Activated naive CD4-positive, alpha-beta T cell treated with anti-CD3 and anti-CD28 coated beads for 36 hours (primary cell): ENCODE measurements around the gene TBC1D2. TPM values are rescaled to one million over a fixed set of nuclear protein-coding genes. Genes with fewer than 3 reads are reported as not detected.
"Not testable (repeated sequence)": the region's sequence is repeated elsewhere in the genome, so short reads cannot be mapped to it uniquely, and the experiment has no call there.

Source experiments
- CTCF ChIA-PET: fragments of 350-600 bp; sonication (Branson Sonifier 250); formaldehyde crosslinking; loops from one replicate; lab custom pipeline; 2021; ENCODE audit warnings: antibody characterized with exemption; lab: Charles Lee
- DNase-seq: peaks from one replicate; pipeline ENCODE4 v3.0.0-alpha.2; 2020
- H3K27ac Mint-ChIP-seq: one replicate; pipeline ENCODE4 v1.8.0; 2021; ENCODE audit warnings: mild to moderate bottlenecking, mixed read lengths
- H3K27me3 Mint-ChIP-seq: one replicate; pipeline ENCODE4 v1.8.0; 2021; ENCODE audit warnings: low read depth, mixed read lengths
- H3K36me3 Mint-ChIP-seq: one replicate; pipeline ENCODE4 v1.8.0; 2021; ENCODE audit warnings: low read depth, mixed read lengths
- H3K4me1 Mint-ChIP-seq: one replicate; pipeline ENCODE4 v1.8.0; 2021; ENCODE audit warnings: low read depth, mixed read lengths
- H3K4me3 Mint-ChIP-seq: one replicate; pipeline ENCODE4 v1.8.0; 2021; ENCODE audit warnings: mild to moderate bottlenecking, moderate library complexity, mixed read lengths
- H3K9me3 Mint-ChIP-seq: one replicate; pipeline ENCODE4 v1.8.0; 2021; ENCODE audit warnings: mixed read lengths
- intact Hi-C: fragments of 100-400 bp; cut with micrococcal nuclease; formaldehyde crosslinking; loops from one replicate; pipeline ENCODE4 v1.15.1; 2023
- total RNA-seq, 2 experiments: library from RNA; stranded (reverse); gene quantifications; one replicate each; pipeline ENCODE4 v1.2.3, GENCODE V29; 2021

Gene TBC1D2
- total RNA-seq, 2 experiments from 2014 or later, result 2.4 to 2.5 TPM

GRCh38 chr9:98181746-98182068 lies 73.7 kb downstream of the TBC1D2 start:
- intact Hi-C loops, result no loop called here
- no peaks in the 10 kb centered on the region for H3K9me3 Mint-ChIP-seq
- peaks cover 20% of the 10 kb centered on the region for H3K4me1 Mint-ChIP-seq
- no peak for DNase-seq
- H3K4me3 Mint-ChIP-seq, result no peak overlapping the region
- CTCF ChIA-PET, result no interaction called here
- no peaks in the 10 kb centered on the region for H3K27me3 Mint-ChIP-seq
- H3K27ac Mint-ChIP-seq, result no peak overlapping the region
- H3K36me3 Mint-ChIP-seq, result no peaks in the 10 kb centered on the region

- peaks cover 20% of the 10 kb centered on the region for H3K4me1 Mint-ChIP-seq
- no peaks in the 10 kb centered on the region for H3K27me3 Mint-ChIP-seq
- no peak overlapping the region for H3K27ac Mint-ChIP-seq
- no peaks in the 10 kb centered on the region for H3K9me3 Mint-ChIP-seq
- CTCF ChIA-PET, result interaction anchor here (1.2 kb wide), 1 partner anchor 11 kb away, joined by 3 read pairs; no protein-coding TSS in a partner anchor
- H3K36me3 Mint-ChIP-seq, result no peaks in the 10 kb centered on the region
- DNase-seq, result no peak
- H3K4me3 Mint-ChIP-seq, result no peak overlapping the region
- intact Hi-C loops, result no loop called here
Observed at GRCh38 chr9:98180996-98181395, 74.5 kb downstream of the TBC1D2 start.

- no peak overlapping the region for H3K27ac Mint-ChIP-seq
- H3K9me3 Mint-ChIP-seq, result no peaks in the 10 kb centered on the region
- H3K27me3 Mint-ChIP-seq, result no peaks in the 10 kb centered on the region
- H3K36me3 Mint-ChIP-seq, result no peaks in the 10 kb centered on the region
- CTCF ChIA-PET, result interaction anchor here (0.6 kb wide), 1 partner anchor 8 kb away, joined by 3 read pairs; no protein-coding TSS in a partner anchor
- H3K4me3 Mint-ChIP-seq, result no peak overlapping the region
- intact Hi-C loops, result no loop called here
- no peak for DNase-seq
- peaks cover 23% of the 10 kb centered on the region for H3K4me1 Mint-ChIP-seq
Observed at GRCh38 chr9:98178874-98179850, 76.3 kb downstream of the TBC1D2 start.

GRCh38 chr9:98176391-98177259 lies 78.8 kb downstream of the TBC1D2 start:
- no peaks in the 10 kb centered on the region for H3K27me3 Mint-ChIP-seq
- CTCF ChIA-PET, result interaction anchor here (0.9 to 1.0 kb wide), 2 partner anchors 15 to 103 kb away, joined by 3 read pairs; partner anchors contain the start of gene CORO2A
- H3K4me3 Mint-ChIP-seq, result no peak overlapping the region
- intact Hi-C loops, result no loop called here
- no peaks in the 10 kb centered on the region for H3K36me3 Mint-ChIP-seq
- H3K27ac Mint-ChIP-seq, result no peak overlapping the region
- peaks cover 24% of the 10 kb centered on the region for H3K4me1 Mint-ChIP-seq
- H3K9me3 Mint-ChIP-seq, result no peaks in the 10 kb centered on the region
- DNase-seq, result no peak

GRCh38 chr9:98175762-98176161 lies 79.7 kb downstream of the TBC1D2 start:
- Mint-ChIP-seq H3K9me3 (no peaks in the 10 kb centered on the region), H3K4me1 (peaks cover 28% of the 10 kb centered on the region), H3K36me3 (no peaks in the 10 kb centered on the region), H3K27me3 (no peaks in the 10 kb centered on the region), H3K4me3 (no peak overlapping the region), H3K27ac (no peak overlapping the region)
- DNase-seq, result no peak
- intact Hi-C loops, result no loop called here
- CTCF ChIA-PET, result interaction anchor here (1.0 kb wide), 1 partner anchor 102 kb away, joined by 3 read pairs; no protein-coding TSS in a partner anchor

GRCh38 chr9:98175028-98175569 lies 80.3 kb downstream of the TBC1D2 start:
- H3K27ac Mint-ChIP-seq, result no peak overlapping the region
- no peak for DNase-seq
- intact Hi-C loops, result no loop called here
- H3K4me1 Mint-ChIP-seq, result peaks cover 24% of the 10 kb centered on the region
- no peaks in the 10 kb centered on the region for H3K27me3 Mint-ChIP-seq
- no peaks in the 10 kb centered on the region for H3K9me3 Mint-ChIP-seq
- H3K4me3 Mint-ChIP-seq, result no peak overlapping the region
- CTCF ChIA-PET, result no interaction called here
- H3K36me3 Mint-ChIP-seq, result no peaks in the 10 kb centered on the region

GRCh38 chr9:98174502-98174918 lies 80.9 kb downstream of the TBC1D2 start:
- CTCF ChIA-PET, H3K4me3 Mint-ChIP-seq, H3K9me3 Mint-ChIP-seq, H3K36me3 Mint-ChIP-seq, H3K27me3 Mint-ChIP-seq, DNase-seq, intact Hi-C loops, H3K27ac Mint-ChIP-seq: not testable (repeated sequence)
- H3K4me1 Mint-ChIP-seq, result peaks cover 25% of the 10 kb centered on the region

- DNase-seq, result no peak
- Mint-ChIP-seq H3K9me3 (no peaks in the 10 kb centered on the region), H3K4me3 (no peak overlapping the region), H3K36me3 (no peaks in the 10 kb centered on the region), H3K27ac (no peak overlapping the region), H3K4me1 (peaks cover 24% of the 10 kb centered on the region), H3K27me3 (no peaks in the 10 kb centered on the region)
- CTCF ChIA-PET, result no interaction called here
- intact Hi-C loops, result no loop called here
Observed at GRCh38 chr9:98173181-98173580, 82.3 kb downstream of the TBC1D2 start.

- Mint-ChIP-seq H3K27me3 (no peaks in the 10 kb centered on the region), H3K4me3 (no peak overlapping the region), H3K4me1 (peaks cover 24% of the 10 kb centered on the region), H3K27ac (no peak overlapping the region), H3K36me3 (no peaks in the 10 kb centered on the region), H3K9me3 (no peaks in the 10 kb centered on the region)
- DNase-seq, result no peak
- CTCF ChIA-PET, result no interaction called here
- intact Hi-C loops, result no loop called here
Observed at GRCh38 chr9:98172604-98173003, 82.8 kb downstream of the TBC1D2 start.

- DNase-seq, result no peak
- H3K4me3 Mint-ChIP-seq, result no peak overlapping the region
- no peaks in the 10 kb centered on the region for H3K27me3 Mint-ChIP-seq
- CTCF ChIA-PET, result no interaction called here
- peaks cover 24% of the 10 kb centered on the region for H3K4me1 Mint-ChIP-seq
- H3K9me3 Mint-ChIP-seq, result no peaks in the 10 kb centered on the region
- no peak overlapping the region for H3K27ac Mint-ChIP-seq
- H3K36me3 Mint-ChIP-seq, result no peaks in the 10 kb centered on the region
- intact Hi-C loops, result no loop called here
Observed at GRCh38 chr9:98171176-98171925, 84.1 kb downstream of the TBC1D2 start.

- Mint-ChIP-seq H3K27ac (no peak overlapping the region), H3K27me3 (no peaks in the 10 kb centered on the region), H3K36me3 (no peaks in the 10 kb centered on the region), H3K4me3 (no peak overlapping the region), H3K9me3 (no peaks in the 10 kb centered on the region), H3K4me1 (peaks cover 21% of the 10 kb centered on the region)
- DNase-seq, result no peak
- intact Hi-C loops, result no loop called here
- CTCF ChIA-PET, result interaction anchor here (1.0 kb wide), 1 partner anchor 25 kb away, joined by 3 read pairs; no protein-coding TSS in a partner anchor
Observed at GRCh38 chr9:98168941-98169488, 86.4 kb downstream of the TBC1D2 start.
